ENCODE measurements around the gene PLD1. TPM values are rescaled to one million over a fixed set of nuclear protein-coding genes. Genes with fewer than 3 reads are reported as not detected.

Gene PLD1
- polyA plus RNA-seq, 2 donors, result 26.0 to 31.9 TPM

DNA sequence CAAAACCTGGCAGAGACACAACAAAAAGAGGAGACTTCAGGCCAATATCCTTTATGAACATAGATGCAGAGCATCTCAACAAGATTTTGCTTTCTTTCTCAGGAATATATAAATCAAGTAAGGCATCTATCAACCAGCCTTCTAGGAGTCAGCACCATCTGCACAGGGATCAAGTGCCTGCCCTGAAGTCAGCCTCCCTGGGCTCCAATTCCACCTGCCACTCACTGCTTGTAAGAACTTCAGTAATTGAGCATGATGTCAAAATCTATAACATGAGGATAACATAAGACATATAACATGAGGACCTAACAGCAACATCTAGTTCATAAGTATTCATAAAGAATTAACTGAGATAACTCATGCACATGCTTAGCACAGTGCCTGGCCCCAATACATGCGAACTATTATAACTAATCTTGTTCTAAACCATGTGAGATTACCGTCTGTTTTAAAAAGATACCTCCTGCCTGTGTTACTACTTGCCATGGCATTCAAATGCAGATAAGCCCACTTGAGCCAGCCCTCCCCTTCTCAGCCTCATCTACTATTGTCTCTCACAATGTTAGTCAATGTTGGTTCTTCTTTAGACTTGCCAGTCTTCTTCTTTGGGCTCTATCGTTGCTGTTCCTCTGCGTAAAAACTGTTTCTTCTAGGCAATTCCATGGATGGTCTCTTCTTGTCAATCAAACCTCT is 91.6 kb downstream of the PLD1 start:
- Histone ChIP-seq H3K27me3 (ENCODE audit: control insufficient read depth in 1 of 2, insufficient read depth in 2 of 2, low read length in 2 of 2) (no peaks in the 10 kb centered on the region), H3K9me3 (ENCODE audit: control insufficient read depth in 2 of 2, insufficient read depth in 1 of 2, low read depth in 1 of 2, low read length in 1 of 2) (peaks cover 0 to 3% of the 10 kb centered on the region in 2 donors), H3K36me3 (ENCODE audit: control insufficient read depth in 2 of 2, insufficient read depth in 2 of 2, low read length in 1 of 2) (peaks cover 5% of the 10 kb centered on the region in 2 donors), H3K4me3 (ENCODE audit: low read depth in 1 of 2, low read length in 2 of 2) (no peak overlapping the region), H3K27ac (ENCODE audit: low read depth in 2 of 2, low read length in 1 of 2) (no peak overlapping the region), H3K4me1 (ENCODE audit: control insufficient read depth in 2 of 2, insufficient read depth in 2 of 2, low read length in 1 of 2) (no peaks in the 10 kb centered on the region)
- 77 to 87% methylated on average over 4 of the region's 4 CpGs for WGBS, 2 donors

DNA sequence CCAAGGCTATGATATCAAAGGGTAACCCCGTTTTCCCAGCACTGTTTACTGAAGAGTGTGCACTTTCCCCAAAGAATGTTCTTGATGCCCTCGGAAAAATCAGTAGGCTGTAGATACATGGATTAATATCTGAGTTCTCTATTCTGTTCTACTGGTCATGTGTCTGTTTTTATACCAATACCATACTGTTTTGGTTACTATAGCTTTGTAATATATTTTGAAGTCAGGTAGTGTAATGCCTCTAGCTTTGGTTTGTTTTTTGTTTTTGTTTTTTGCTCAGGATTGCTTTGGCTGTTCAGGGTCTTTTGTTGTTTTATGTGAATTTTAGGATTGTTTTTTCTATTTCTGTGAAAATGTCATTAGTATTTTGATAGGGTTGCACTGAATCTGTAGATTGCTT is 95.1 kb downstream of the PLD1 start:
- H3K4me1 ChIP-seq (ENCODE audit: control insufficient read depth in 2 of 2, insufficient read depth in 2 of 2, low read length in 1 of 2), result no peaks in the 10 kb centered on the region
- 94 to 96% methylated on average over 2 of the region's 2 CpGs for WGBS, 2 donors
- H3K27ac ChIP-seq (ENCODE audit: low read depth in 2 of 2, low read length in 1 of 2), result no peak overlapping the region
- H3K27me3 ChIP-seq (ENCODE audit: control insufficient read depth in 1 of 2, insufficient read depth in 2 of 2, low read length in 2 of 2), result no peaks in the 10 kb centered on the region
- H3K36me3 ChIP-seq (ENCODE audit: control insufficient read depth in 2 of 2, insufficient read depth in 2 of 2, low read length in 1 of 2), result peaks cover 0 to 8% of the 10 kb centered on the region in 2 donors
- peaks cover 0 to 3% of the 10 kb centered on the region in 2 donors for H3K9me3 ChIP-seq (ENCODE audit: control insufficient read depth in 2 of 2, insufficient read depth in 1 of 2, low read depth in 1 of 2, low read length in 1 of 2)
- H3K4me3 ChIP-seq (ENCODE audit: low read depth in 1 of 2, low read length in 2 of 2), result no peak overlapping the region

DNA sequence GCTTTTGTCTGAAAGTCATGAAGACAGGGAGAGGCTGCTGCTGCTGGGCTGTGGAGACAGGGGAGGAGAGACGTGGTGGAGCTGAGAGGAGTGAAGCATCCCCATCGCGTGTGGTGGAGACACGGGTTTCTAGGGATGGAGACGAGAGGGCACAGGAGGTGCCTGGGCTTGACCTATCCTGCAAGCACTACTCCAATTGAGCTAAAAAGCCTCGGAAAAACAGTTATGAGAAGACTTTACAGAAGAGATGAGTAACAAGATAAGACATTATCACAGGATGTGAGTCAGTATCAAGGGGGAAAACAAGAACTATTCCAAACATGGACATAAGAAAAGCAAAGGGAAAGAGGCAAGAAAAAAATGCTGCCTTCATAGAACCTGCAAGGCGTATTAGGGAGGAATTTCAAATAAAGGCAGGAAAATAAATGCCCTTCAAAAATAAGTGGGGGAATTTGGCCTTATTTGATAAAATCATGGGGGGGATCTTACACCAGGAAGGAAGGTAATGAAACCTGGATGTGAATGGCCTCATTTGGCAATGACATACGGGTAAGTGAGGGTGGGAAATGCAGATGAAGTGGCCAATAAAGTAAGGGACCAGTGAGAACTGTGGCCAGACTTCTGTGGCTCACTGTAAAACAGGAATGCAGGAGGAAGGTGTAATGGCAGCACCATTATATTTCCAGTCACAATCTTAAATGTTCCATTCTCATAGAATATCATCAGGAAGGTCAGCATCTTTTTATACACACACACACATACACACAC is 97.9 kb downstream of the PLD1 start:
- WGBS, 2 donors, result 77 to 84% methylated on average over 8 of the region's 8 CpGs
- no peaks in the 10 kb centered on the region for H3K27me3 ChIP-seq (ENCODE audit: control insufficient read depth in 1 of 2, insufficient read depth in 2 of 2, low read length in 2 of 2)
- H3K27ac ChIP-seq (ENCODE audit: low read depth in 2 of 2, low read length in 1 of 2), result no peak overlapping the region
- H3K9me3 ChIP-seq (ENCODE audit: control insufficient read depth in 2 of 2, insufficient read depth in 1 of 2, low read depth in 1 of 2, low read length in 1 of 2), result no peaks in the 10 kb centered on the region
- H3K4me3 ChIP-seq (ENCODE audit: low read depth in 1 of 2, low read length in 2 of 2), result no peak overlapping the region
- H3K4me1 ChIP-seq (ENCODE audit: control insufficient read depth in 2 of 2, insufficient read depth in 2 of 2, low read length in 1 of 2), result no peaks in the 10 kb centered on the region
- peaks cover 0 to 8% of the 10 kb centered on the region in 2 donors for H3K36me3 ChIP-seq (ENCODE audit: control insufficient read depth in 2 of 2, insufficient read depth in 2 of 2, low read length in 1 of 2)

DNA sequence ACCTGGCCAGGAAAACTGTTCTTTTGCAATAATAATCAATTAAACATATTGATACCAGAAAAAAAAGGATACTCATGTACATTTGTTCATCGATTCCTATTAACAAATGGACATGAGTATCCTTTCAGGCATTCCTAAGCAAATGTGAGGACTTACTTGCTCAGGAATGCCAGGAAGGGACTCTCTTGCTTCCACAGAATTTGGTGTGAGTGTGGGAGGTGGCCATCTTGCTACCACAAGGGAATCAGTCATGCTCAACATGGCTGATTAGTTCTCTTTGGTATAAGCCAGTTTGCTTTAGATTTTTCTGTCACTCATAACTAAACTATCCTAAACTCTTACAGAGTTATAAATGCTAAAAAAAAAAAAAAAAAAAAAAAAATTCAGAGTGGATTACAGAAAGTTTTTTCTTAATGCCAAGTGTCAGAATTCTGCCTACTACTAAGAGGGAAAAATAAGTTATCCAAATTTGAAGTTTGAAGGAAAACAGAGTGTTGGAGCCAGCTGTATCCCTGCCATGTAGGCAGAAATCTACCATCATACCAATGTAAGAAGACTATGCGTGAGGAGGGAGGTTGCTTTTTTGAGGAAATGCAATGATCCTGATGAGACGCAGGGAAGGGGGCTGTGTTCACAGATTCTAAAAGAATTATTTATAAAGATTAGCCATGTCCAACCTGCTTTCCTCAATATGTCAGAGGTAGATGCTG is 98.7 kb downstream of the PLD1 start:
- Histone ChIP-seq H3K36me3 (ENCODE audit: control insufficient read depth in 2 of 2, insufficient read depth in 2 of 2, low read length in 1 of 2) (peaks cover 0 to 8% of the 10 kb centered on the region in 2 donors), H3K27me3 (ENCODE audit: control insufficient read depth in 1 of 2, insufficient read depth in 2 of 2, low read length in 2 of 2) (no peaks in the 10 kb centered on the region)

GRCh38 chr3:171710359-171710758 is 99.9 kb downstream of the PLD1 start:
- H3K27me3 ChIP-seq (ENCODE audit: control insufficient read depth in 1 of 2, insufficient read depth in 2 of 2, low read length in 2 of 2), result no peaks in the 10 kb centered on the region
- no peak overlapping the region for H3K4me3 ChIP-seq (ENCODE audit: low read depth in 1 of 2, low read length in 2 of 2)
- no peaks in the 10 kb centered on the region for H3K4me1 ChIP-seq (ENCODE audit: control insufficient read depth in 2 of 2, insufficient read depth in 2 of 2, low read length in 1 of 2)
- no peak overlapping the region for H3K27ac ChIP-seq (ENCODE audit: low read depth in 2 of 2, low read length in 1 of 2)
- H3K9me3 ChIP-seq (ENCODE audit: control insufficient read depth in 2 of 2, insufficient read depth in 1 of 2, low read depth in 1 of 2, low read length in 1 of 2), result no peaks in the 10 kb centered on the region
- WGBS, 2 donors, result 93 to 98% methylated on average over 17 of the region's 17 CpGs
- H3K36me3 ChIP-seq (ENCODE audit: control insufficient read depth in 2 of 2, insufficient read depth in 2 of 2, low read length in 1 of 2), result peaks cover 0 to 8% of the 10 kb centered on the region in 2 donors

More for the DNA sequence above, 98.7 kb downstream of the PLD1 start:
- WGBS, 2 donors, result 59 to 90% methylated on average over 3 of the region's 3 CpGs
- no peak overlapping the region for H3K27ac ChIP-seq (ENCODE audit: low read depth in 2 of 2, low read length in 1 of 2)
- H3K4me1 ChIP-seq (ENCODE audit: control insufficient read depth in 2 of 2, insufficient read depth in 2 of 2, low read length in 1 of 2), result no peaks in the 10 kb centered on the region
- no peak overlapping the region for H3K4me3 ChIP-seq (ENCODE audit: low read depth in 1 of 2, low read length in 2 of 2)
- H3K9me3 ChIP-seq (ENCODE audit: control insufficient read depth in 2 of 2, insufficient read depth in 1 of 2, low read depth in 1 of 2, low read length in 1 of 2), result no peaks in the 10 kb centered on the region

DNA sequence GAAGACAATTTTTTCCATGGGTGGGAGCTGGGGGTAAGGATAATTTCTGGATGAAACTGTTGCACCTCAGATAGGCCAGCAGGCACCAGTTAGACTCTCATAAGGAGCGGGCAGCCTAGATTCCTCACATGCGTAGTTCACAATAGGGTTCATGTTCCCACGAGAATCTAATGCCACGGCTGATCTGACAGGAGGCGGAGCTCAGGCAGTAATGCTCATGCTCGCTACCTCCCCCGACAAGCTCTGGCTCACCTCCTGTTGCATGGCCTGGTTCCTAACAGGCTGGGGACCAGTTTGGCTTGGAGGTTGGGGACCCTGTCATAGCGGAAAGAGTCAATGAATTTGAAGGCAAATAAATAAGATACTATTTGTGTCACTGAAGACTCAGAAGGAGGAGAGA is 105.5 kb downstream of the PLD1 start:
- no peaks in the 10 kb centered on the region for H3K9me3 ChIP-seq (ENCODE audit: control insufficient read depth in 2 of 2, insufficient read depth in 1 of 2, low read depth in 1 of 2, low read length in 1 of 2)
- H3K4me1 ChIP-seq (ENCODE audit: control insufficient read depth in 2 of 2, insufficient read depth in 2 of 2, low read length in 1 of 2), result no peaks in the 10 kb centered on the region
- no peaks in the 10 kb centered on the region for H3K27me3 ChIP-seq (ENCODE audit: control insufficient read depth in 1 of 2, insufficient read depth in 2 of 2, low read length in 2 of 2)
- 91% methylated on average over 8 of the region's 8 CpGs for WGBS, 2 donors
- no peak overlapping the region for H3K27ac ChIP-seq (ENCODE audit: low read depth in 2 of 2, low read length in 1 of 2)
- no peak overlapping the region for H3K4me3 ChIP-seq (ENCODE audit: low read depth in 1 of 2, low read length in 2 of 2)
- peaks cover 0 to 6% of the 10 kb centered on the region in 2 donors for H3K36me3 ChIP-seq (ENCODE audit: control insufficient read depth in 2 of 2, insufficient read depth in 2 of 2, low read length in 1 of 2)

DNA sequence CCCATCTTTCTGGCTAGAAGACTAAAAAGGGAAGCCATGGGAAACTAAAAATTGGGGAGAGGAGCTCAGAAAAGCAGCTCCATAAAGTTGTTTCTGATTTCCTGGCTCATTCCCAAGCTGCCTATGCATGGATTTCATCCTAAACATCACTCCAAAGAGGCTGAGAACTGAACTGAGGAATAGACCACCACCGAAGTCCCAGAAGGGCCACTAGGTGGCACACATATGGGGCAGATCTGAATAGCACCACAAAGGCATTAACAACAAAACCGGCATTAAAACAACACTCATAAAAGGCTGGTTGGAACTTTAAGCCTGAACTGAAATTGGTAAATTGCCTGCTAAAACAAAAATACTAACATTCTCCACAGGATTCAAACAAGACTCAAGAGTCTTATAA is 106.3 kb downstream of the PLD1 start:
- Histone ChIP-seq H3K36me3 (ENCODE audit: control insufficient read depth in 2 of 2, insufficient read depth in 2 of 2, low read length in 1 of 2) (peaks cover 0 to 6% of the 10 kb centered on the region in 2 donors), H3K27me3 (ENCODE audit: control insufficient read depth in 1 of 2, insufficient read depth in 2 of 2, low read length in 2 of 2) (no peaks in the 10 kb centered on the region), H3K4me1 (ENCODE audit: control insufficient read depth in 2 of 2, insufficient read depth in 2 of 2, low read length in 1 of 2) (no peaks in the 10 kb centered on the region), H3K9me3 (ENCODE audit: control insufficient read depth in 2 of 2, insufficient read depth in 1 of 2, low read depth in 1 of 2, low read length in 1 of 2) (no peaks in the 10 kb centered on the region), H3K27ac (ENCODE audit: low read depth in 2 of 2, low read length in 1 of 2) (no peak overlapping the region), H3K4me3 (ENCODE audit: low read depth in 1 of 2, low read length in 2 of 2) (no peak overlapping the region)
- WGBS, 2 donors, result 27 to 31% methylated on average over 2 of the region's 2 CpGs

GRCh38 chr3:171703144-171703543 is 107.1 kb downstream of the PLD1 start:
- Histone ChIP-seq H3K9me3 (ENCODE audit: control insufficient read depth in 2 of 2, insufficient read depth in 1 of 2, low read depth in 1 of 2, low read length in 1 of 2) (no peaks in the 10 kb centered on the region), H3K27me3 (ENCODE audit: control insufficient read depth in 1 of 2, insufficient read depth in 2 of 2, low read length in 2 of 2) (no peaks in the 10 kb centered on the region), H3K4me1 (ENCODE audit: control insufficient read depth in 2 of 2, insufficient read depth in 2 of 2, low read length in 1 of 2) (no peaks in the 10 kb centered on the region), H3K4me3 (ENCODE audit: low read depth in 1 of 2, low read length in 2 of 2) (no peak overlapping the region), H3K36me3 (ENCODE audit: control insufficient read depth in 2 of 2, insufficient read depth in 2 of 2, low read length in 1 of 2) (peaks cover 0 to 6% of the 10 kb centered on the region in 2 donors), H3K27ac (ENCODE audit: low read depth in 2 of 2, low read length in 1 of 2) (no peak overlapping the region)
- 96 to 98% methylated on average over 2 of the region's 2 CpGs for WGBS, 2 donors

DNA sequence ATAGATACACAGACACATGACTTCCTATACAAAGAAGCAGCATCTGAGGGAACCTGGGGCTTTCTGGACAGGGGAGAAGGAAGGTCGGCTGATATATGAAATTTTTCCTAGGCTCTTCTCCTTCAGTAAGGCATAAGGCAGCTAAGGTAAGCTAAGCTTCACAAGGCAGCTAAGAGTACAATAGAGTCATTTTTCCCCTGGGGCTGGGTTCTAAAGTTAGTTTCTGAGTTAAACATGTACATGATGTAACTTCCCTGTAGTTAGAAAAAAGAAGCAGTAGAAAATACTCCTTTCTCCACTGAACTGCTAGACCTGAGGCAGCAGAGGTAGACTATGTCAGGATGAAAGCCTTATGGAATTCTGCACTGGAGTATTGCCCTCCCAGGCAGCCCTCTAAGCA is 109.6 kb downstream of the PLD1 start:
- no peaks in the 10 kb centered on the region for H3K4me1 ChIP-seq (ENCODE audit: control insufficient read depth in 2 of 2, insufficient read depth in 2 of 2, low read length in 1 of 2)
- H3K9me3 ChIP-seq (ENCODE audit: control insufficient read depth in 2 of 2, insufficient read depth in 1 of 2, low read depth in 1 of 2, low read length in 1 of 2), result no peaks in the 10 kb centered on the region
- no peak overlapping the region for H3K4me3 ChIP-seq (ENCODE audit: low read depth in 1 of 2, low read length in 2 of 2)
- no peaks in the 10 kb centered on the region for H3K27me3 ChIP-seq (ENCODE audit: control insufficient read depth in 1 of 2, insufficient read depth in 2 of 2, low read length in 2 of 2)
- peaks cover 0 to 12% of the 10 kb centered on the region in 2 donors for H3K36me3 ChIP-seq (ENCODE audit: control insufficient read depth in 2 of 2, insufficient read depth in 2 of 2, low read length in 1 of 2)
- no peak overlapping the region for H3K27ac ChIP-seq (ENCODE audit: low read depth in 2 of 2, low read length in 1 of 2)
- WGBS, 2 donors, result 83 to 86% methylated on average over 1 of the region's 1 CpG
